Endometrium (tissue), 2 donors: Measurements from ENCODE around the gene UVRAG.
"Not testable (repeated sequence)": the region's sequence is repeated elsewhere in the genome, so short reads cannot be mapped to it uniquely, and the experiment has no call there.

Experiments used
- FAIRE-seq: peaks from 2 replicates; lab custom pipeline; 2012; peaks lifted over from hg19 to GRCh38; lab: Jason Lieb, UNC
- donor health status: control.
- donor health status: control.

The UVRAG gene

DNA sequence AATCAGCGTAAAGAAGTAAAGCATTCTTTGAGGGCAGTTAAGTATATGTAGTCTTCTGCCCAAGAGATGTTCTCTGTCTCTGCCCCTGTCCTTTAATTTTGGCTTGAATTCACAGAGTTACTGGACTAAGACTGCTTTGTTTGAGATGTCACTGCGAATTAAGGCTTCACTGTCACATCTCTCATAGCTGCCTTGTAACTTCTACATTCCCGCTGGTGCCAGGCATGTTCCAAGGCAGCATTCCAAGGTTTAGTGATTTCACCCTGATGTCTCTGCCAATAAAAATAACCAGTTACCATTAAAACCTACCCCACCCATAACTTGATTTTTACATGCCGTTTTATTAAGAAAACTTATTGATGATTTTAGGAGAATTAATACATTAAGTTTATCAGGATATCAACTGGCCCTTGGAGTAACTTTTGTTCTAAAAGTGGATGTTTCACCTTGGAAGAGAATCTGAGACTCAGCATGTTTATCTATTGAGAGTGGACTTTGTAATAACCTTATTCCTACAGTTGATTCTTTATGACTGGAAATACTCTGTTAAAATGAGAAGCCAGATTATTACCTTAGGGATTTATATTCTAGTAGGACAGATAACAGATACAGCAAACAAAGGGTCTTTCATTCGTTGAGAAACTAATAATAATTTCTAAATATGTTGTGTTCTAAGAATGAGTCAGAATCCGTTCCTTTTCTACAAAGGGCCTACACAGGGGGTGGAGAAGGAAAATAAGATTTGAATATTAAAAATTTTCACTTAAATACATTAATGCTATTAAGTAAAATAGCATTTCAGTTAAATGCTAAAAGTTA, 110.2 kb downstream of the UVRAG start:
- FAIRE-seq = no peak

DNA sequence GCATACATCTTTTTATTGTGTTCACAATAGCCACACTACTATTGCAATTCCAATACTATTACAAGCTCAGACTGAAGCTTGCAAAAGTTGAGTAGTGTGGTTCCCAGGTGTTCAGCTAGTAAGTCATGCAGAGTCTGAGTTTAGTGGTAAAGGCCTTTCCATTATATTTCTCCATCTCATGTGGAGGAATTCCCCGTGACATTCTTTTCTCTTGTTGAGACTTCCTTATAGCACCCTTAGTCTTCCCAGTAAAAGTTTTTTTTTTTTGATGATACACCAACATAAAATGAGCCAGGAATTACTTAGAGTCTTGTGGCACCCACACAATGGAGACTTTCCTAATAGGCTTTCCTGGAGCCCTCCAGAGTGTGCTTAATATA, 110.8 kb downstream of the UVRAG start:
- FAIRE-seq = no peak

DNA sequence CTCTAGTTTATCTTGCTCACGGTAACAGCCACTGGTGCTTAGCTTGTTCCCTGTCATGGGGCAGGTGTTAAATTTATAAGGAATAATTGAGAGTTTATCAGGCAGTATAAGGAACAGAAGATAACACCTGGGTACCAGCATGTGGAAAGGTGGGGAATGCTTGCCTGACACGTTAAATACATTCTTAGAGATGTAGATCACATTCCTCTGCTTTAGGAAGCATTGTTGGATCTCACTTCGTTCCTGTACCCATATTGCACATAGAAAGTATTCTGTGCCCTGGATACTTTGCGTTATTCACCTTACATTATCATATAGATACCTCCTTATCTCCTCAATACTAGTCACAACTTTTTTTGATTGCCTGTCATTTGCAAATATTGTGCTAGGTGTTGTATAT, 114.7 kb downstream of the UVRAG start:
- no peak for FAIRE-seq

DNA sequence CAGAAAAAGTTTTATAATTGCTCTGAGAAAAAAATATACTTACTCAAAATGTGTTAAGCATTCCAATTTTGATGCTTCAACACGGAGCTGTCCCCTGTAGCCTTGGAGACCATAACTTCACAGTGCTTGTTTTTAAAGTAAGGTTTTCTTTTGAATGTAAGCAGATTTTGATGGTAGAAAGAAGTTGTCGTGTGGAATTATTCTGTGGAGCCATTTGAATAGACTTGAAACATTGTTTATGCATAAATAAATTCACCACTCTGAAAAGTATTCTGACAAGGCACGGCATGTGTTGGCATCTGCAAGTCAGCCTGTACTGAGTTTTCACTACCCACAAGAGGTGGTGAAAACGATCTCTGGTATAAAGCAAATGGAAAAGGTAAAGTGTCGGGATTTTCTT, 115.5 kb downstream of the UVRAG start:
- no peak for FAIRE-seq

DNA sequence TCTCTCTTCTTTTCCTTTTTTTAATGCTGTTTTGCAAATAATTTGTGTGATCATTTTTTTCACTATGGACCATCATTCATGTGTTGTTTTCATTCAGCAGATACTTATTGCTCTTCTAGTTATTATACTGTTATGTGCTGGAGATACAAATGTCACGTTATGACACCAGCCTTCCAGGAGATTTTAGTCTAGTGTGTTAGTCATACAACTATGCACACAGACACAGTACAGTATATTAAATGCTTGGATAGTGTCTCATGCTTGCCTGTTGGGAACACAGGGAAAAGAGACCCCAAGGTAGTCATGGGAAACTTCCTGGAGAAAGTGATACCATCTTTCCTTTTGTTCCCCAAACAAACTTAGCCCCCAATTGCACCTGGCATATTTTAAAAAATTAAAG, 116.1 kb downstream of the UVRAG start:
- no peak for FAIRE-seq

DNA sequence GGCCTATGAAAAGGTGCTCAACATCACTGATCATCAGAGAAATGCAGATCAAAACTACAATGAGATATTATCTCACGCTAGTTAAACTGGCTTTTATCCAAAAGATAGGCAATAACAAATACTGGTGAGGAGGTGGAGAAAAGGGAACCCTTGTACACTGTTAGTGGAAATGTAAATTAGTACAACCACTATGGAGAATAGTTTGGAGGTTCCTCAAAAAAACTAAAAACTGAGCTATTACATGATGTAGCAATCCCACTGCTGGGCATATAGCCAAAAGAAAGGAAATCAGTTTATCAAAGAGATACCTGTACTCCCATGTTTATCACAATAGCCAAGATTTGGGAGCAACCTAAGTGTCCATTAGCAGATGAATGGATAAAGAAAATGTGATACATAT, 118.7 kb downstream of the UVRAG start:
- not testable (repeated sequence) for FAIRE-seq

DNA sequence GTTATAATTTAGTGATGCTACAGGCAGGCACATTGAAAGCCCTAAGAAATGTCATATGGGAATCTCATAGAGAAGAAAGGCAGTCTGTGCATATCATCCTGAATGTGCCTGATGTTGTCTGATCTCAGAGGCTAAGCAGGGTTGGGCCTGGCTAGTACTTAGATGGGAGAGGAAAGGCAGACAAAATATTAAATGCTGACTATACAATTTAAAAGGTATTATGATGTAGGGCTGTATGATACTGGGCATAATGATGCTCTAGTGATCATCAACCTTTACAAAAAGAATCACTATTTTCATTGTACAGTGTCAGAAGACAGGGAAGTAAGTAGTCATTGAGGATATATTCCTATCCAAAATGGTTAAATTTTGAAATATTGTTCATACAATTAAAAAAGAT, 119.8 kb downstream of the UVRAG start:
- FAIRE-seq = no peak

DNA sequence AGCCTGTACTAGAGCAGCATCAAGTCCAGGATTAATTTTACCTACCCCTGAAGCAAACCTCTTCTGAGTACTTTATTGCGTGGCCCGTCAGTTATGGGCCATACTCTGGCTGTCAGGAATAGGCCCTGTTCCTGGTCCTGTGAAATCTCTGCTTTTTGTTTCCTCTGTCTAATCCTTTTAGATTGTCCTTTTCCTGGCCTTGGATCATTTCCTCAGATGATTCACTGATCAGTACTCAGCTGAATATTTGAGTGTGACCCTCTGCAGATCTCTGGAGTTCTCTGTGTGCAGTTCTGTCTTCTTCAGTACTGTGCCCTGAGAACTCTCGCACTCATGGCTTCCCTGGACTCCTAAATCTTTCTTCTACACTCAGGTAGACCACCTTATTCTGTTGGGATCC, 123.5 kb downstream of the UVRAG start:
- no peak for FAIRE-seq

DNA sequence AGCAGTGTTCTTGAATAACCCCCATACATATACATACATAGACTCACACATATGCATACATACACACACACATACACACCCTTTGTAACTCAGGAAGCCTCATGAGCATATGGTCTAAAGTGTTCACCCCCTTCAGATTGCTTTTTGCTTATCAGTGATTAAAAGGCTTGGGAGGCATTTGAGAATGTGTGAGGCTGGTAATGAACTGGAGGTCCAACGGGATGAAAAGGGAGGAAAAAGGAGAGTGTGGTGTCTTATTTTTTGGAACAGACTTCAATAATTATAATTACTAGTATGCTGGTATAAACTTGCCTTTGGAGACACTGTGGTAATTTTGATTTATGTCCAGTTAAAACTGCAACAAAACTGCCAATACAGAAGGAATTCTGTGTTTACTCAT, 124.5 kb downstream of the UVRAG start:
- FAIRE-seq = no peak

DNA sequence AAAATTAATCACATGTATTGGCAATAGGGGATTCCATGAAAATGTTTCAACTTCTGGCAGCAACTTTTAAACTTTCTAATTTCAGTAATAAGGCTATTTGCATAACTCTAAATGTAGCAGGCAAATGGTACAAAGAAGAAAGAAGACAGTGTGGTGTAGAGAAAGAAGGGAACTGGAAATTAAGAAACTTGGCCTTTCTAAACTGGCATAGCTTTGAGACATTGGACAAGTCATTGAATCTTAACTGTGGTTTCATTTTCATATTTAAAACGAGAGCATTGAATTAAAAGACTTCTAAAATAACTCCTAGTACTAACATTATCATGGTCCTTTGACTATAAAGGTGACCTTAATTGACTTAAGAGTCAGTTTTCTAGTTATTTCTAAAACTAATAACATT, 125.0 kb downstream of the UVRAG start:
- FAIRE-seq = no peak

DNA sequence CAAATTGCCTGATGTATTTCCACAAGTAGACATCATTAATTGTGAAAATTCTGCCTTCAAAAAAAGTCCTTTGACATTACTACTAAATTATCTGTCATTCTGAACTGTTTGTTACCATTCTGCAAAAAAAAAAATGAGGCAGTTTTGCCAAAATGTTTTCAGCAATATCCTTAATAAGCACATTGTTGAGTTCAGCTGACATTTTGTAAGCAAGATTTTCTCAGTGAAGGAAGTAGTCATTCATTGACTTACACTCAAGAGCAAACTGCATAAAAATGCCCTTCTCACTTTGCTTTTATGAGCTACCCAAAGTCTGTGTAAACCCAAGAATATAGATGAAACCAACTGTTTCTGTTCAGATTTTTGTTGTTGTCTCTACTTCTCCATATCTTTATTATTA, 125.9 kb downstream of the UVRAG start:
- no peak for FAIRE-seq

DNA sequence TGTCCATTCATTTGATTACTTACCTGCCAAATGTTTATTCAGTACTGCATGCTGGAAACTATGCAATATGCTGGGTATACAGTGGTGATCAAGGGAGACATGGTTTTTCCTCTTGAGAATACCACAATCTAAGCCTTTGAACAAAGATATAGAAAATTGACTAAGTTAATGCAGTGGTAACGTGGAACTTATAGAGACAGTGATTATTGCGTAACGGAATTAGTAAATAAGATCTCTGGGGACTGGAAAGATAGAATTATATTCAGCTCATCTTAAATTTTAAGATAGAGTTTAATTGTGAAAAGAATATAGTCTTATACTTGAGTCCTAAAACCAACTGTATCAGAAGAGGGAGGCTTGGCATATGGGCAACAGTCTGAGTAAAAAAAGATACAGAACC, 129.5 kb downstream of the UVRAG start:
- no peak for FAIRE-seq

DNA sequence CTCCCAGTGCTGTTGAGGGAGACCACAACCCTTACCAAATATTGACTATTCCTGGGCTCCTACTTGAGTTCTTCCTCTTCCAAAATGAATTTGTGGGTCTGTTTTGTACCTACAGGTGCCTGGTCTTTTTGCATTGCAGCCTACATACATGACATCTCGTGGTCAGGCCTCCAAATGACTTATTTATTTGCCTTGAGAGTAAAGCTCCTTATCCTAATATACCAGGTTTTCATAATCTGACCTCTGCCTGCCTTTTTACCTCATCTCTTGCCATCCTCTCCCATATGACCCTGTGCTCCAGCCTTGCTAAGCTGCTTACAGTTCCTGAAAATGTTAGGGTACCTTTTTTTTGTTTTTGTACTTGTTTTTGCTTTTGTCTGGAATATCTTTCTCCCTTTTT, 130.4 kb downstream of the UVRAG start:
- no peak for FAIRE-seq

DNA sequence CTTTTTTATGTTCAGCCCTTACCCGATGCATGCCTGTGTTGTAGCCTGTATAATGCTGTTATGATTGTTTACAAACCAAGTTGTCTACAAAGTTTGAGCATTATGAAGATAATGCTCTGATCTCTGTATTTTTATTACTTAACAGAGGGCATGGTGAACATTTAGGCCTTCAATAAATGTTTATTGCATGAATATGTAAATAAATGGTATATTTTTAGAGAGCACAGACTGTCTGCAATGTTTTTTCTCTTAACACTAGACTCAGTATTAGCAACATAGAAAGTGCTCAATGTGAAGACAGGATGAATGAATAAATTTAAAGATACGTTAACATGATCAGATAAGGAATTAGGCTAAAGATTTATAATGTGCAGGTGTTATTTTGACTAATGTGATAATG, 130.9 kb downstream of the UVRAG start:
- FAIRE-seq = no peak

DNA sequence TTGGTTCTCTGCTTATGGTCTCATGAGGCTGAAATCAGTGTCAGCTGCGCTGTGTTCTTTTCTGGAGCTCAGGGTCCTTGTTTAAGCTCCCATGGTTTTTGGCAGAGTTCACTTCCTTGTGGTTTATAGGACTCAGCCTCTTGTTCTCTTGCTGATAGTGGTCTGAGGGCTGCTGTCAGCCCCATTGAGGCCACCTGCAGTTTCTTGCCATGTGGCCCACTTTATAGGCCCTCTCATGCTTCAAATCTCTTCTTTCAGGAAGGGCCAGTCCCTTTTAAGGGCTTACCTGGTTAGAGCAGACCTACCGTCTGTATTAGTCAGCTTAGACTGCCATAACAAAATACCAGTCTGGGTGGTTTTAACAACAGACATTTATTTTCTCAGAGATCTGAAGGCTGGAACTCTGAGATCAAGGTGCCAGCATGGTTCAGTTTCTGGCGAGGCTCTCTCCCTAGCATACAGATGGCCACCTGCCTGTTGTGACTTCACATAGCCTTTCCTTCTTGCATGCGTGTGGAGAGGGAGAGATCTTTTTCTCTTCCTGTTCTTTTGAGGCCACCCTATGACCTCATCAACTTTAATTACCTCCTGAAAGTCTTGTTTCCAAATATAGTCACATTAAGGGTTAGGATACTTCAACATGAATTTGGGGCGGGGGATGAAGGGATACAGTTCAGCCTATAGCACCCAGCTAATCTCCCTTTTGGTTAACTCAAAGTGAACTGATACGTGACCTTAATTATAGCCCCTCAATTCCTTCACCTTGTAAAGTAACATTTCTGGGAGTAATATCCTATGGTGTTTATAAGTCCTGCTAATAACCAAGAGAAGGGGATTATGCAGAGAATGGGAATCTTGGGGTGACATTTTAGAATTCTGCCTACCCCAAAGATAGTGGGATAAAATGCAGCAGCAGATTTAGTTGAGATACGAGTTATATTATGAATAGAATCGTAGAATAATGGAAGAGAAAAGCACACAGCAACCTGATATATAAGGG, 131.8 kb downstream of the UVRAG start:
- FAIRE-seq = no peak

DNA sequence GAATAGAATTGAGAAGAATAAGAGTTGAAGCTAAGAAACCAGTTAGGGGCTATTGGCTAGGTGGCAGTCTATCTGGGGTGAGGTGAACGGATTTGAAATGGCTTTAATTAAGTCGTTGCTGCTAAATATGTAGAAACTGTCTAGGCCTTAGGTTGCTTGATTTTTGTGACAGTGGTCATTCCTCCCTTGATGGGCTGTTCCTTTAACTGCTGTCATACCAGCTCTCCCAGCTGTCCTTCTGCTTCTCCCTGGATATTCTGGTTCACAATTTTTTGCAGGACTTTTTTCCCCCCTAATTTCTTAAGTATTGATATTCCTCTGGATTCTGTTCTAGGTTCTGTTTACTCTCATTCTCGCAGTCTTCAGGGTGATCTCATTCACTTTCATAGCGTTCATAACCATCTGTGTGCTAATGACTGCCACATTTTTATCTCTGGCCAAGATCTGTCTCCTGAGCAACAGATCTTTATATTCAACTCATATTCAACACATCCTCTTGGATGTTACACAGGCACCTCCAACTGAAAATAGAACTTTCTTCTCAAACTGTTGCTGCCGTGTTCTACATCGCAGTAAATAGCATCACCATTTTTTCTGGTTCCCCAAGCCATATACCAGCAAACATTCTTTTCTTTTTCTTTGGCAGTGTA, 134.1 kb downstream of the UVRAG start:
- no peak for FAIRE-seq

DNA sequence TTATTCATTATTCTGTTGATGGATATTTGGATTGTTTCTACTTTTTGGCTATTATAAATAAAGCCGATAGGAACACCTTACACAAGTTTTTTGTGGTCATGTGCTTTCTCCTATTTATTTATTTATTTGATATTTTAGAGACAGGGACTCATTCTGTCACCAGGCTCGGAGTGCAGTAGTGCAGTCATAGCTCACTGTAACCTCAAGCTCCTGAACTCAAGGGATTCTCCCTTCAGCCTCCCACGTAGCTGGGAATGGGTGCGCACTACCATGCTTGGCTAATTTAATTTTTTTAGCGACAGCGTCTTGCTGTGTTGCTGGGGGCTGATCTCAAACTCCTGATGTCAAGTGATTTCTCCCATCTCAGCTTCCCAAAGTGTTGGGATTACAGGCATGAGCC, 135.1 kb downstream of the UVRAG start:
- FAIRE-seq = no peak

DNA sequence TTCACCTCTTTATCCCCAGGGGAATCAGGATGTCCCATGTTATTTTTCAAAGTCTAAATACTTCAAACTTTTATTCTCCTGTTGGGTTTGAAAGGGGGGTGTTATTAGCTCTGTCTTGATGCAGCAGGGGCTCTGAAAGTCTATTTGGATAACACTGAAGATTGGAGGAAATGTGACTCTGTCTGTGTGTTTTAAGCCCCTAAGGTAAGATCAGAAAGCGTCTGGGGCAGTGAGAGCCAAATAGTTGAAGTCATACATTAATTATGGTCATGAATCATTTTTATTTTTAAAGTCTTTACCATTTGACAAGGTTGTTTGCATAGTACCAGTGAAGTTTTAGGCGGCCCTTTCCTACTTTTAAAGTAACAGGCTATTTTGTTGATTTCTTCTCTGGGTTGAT, 139.0 kb downstream of the UVRAG start:
- FAIRE-seq = no peak

DNA sequence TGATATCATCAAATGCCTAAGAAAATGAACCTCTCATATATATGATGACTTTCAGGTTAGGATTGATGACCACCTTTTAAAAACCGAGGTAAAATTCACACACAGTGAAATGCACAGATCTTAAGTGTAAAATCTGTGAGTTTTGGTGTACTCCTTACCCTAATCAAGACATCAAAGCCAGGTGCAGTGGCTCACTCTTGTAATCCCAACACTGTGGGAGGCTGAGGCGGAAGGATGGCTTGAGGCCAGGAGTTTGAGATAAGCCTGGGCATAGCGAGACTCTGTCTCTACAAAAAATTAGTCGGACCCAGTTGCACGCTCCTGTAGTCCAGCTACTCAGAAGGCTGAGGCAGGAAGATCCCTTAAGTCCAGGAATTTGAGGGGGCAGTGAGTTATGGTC, 140.4 kb downstream of the UVRAG start:
- FAIRE-seq = no peak

DNA sequence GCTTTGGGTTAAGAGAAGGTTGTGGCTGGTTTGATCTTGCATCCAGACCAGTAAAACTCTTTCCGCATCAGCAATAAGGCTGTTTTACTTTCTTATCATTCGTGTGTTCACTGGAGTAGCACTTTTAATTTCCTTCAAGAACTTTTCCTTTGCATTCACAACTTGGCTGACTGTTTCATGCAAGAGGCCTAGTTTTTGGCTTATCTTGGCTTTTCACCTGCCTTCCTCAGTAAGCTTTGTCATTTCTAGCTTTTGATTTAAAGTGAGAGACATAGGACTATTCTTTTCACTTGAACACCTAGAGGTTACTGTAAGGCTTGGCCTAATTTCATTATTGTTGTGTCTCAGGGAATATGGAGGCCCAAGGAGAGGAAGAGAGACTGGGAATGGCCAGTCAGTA, 144.5 kb downstream of the UVRAG start:
- no peak for FAIRE-seq

DNA sequence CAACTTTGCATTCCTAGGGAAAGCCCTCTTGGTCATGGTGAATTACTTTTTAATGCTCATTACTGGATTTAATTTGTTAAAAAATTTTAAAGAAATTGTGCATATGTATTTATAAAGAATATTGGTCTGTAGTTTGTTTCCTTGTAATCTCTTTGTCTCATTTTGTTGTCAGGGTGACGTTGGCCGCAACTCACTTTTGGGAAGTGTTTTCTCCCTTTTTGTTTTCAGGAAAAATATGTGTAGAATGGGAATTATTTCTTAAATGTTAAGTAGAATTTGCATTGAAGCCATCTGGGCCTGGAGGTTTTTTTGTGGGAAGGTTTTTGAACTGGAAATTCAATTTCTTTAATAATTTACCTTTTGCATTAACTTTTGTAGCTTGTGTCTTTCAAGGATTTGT, 149.1 kb downstream of the UVRAG start:
- FAIRE-seq = no peak

DNA sequence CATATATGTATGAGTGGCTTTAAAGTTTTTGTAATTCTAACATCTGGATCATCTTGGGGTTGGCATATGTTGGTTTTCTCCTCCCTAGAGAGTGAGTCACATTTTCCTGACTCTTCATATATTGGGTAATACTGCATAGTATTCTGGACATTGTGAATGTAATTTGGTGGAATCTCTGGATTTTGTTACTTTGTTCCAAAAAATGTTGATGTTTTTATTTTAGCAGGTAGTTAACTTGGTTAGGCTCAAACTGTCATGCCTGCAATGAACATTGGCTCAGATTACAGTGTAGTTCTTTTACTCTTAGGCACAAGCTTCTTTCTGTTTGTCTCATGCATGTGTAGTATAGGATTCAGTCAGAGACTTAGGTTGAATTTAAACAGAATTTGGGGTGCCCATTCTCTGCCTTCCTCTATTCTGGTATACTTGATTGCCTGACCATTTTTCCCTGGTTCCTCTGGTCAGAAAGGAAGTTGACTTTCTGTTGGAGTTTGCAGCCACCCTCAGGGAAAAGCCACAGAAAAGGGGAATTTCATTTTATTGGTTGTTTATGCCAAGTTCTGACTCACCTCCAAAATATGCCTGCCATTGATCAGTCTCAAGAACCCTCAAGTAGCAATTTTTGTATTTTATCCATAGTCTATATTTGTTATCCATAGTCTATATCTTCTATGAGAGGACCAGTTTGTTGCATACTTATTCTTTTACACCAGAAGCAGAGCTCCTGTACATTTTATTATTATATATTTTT, 151.7 kb downstream of the UVRAG start:
- no peak for FAIRE-seq
